HEK293 (cell line): Measurements from ENCODE around the gene ARPC1B.

ENCODE experiments used
- EGR2 ChIP-seq: fragments of 450-650 bp; formaldehyde crosslinking; IDR thresholded peaks from 2 replicates; pipeline ENCODE4 v1.5.1; 2016; ENCODE audit warnings: low read depth, missing biosample characterization, missing genetic modification characterization
- GLIS2 ChIP-seq: fragments of 450-650 bp; formaldehyde crosslinking; IDR thresholded peaks from 2 replicates; pipeline ENCODE4 v1.5.1; 2016; ENCODE audit warnings: missing biosample characterization, missing genetic modification characterization
- KLF10 ChIP-seq: fragments of 450-650 bp; IDR thresholded peaks from 2 replicates; pipeline ENCODE4 v1.5.1; 2018; ENCODE audit warnings: missing biosample characterization, mild to moderate bottlenecking, missing genetic modification characterization
- RBAK ChIP-seq: fragments of 450-650 bp; formaldehyde crosslinking; IDR thresholded peaks from 2 replicates; pipeline ENCODE4 v1.5.1; 2016; ENCODE audit warnings: missing biosample characterization, missing genetic modification characterization
- ZFHX2 ChIP-seq: fragments of 450-650 bp; formaldehyde crosslinking; conservative IDR thresholded peaks from 2 replicates; pipeline ENCODE4 v1.5.1; 2016; ENCODE audit warnings: missing biosample characterization, missing genetic modification characterization
- ZIC2 ChIP-seq: fragments of 450-650 bp; formaldehyde crosslinking; IDR thresholded peaks from 2 replicates; pipeline ENCODE4 v1.5.1; 2016; ENCODE audit warnings: missing biosample characterization, missing genetic modification characterization
- ZNF169 ChIP-seq: fragments of 450-650 bp; formaldehyde crosslinking; IDR thresholded peaks from 2 replicates; pipeline ENCODE4 v1.5.1; 2016; ENCODE audit warnings: missing biosample characterization, missing genetic modification characterization
- ZNF211 ChIP-seq: fragments of 450-650 bp; formaldehyde crosslinking; IDR thresholded peaks from 2 replicates; pipeline ENCODE4 v1.5.1; 2016; ENCODE audit warnings: low read depth, missing biosample characterization, missing genetic modification characterization
- ZNF596 ChIP-seq: fragments of 450-650 bp; IDR thresholded peaks from 2 replicates; pipeline ENCODE4 v1.5.0; 2018; ENCODE audit warnings: missing biosample characterization, mild to moderate bottlenecking, missing genetic modification characterization, moderate library complexity
- ZNF777 ChIP-seq: fragments of 450-650 bp; formaldehyde crosslinking; IDR thresholded peaks from 2 replicates; pipeline ENCODE4 v1.5.1; 2017; ENCODE audit warnings: missing biosample characterization, missing genetic modification characterization, borderline replicate concordance
- ZSCAN23 ChIP-seq: fragments of 450-650 bp; formaldehyde crosslinking; IDR thresholded peaks from 2 replicates; pipeline ENCODE4 v1.5.1; 2016; ENCODE audit warnings: missing biosample characterization, missing genetic modification characterization
- TF ChIP-seq, protein P1 (sequence below): fragments of 450-650 bp; formaldehyde crosslinking; IDR thresholded peaks from 2 replicates; pipeline ENCODE4 v1.5.1; 2016; ENCODE audit warnings: missing biosample characterization, missing genetic modification characterization
- TF ChIP-seq, protein P2 (sequence below): fragments of 450-650 bp; formaldehyde crosslinking; IDR thresholded peaks from 2 replicates; pipeline ENCODE4 v1.5.1; 2016; ENCODE audit warnings: missing biosample characterization, missing genetic modification characterization, low read depth
- TF ChIP-seq, protein P3 (sequence below): fragments of 450-650 bp; formaldehyde crosslinking; IDR thresholded peaks from 2 replicates; pipeline ENCODE4 v1.5.1; 2016; ENCODE audit warnings: missing biosample characterization, missing genetic modification characterization, low read depth
- TF ChIP-seq, protein P4 (sequence below): fragments of 450-650 bp; formaldehyde crosslinking; conservative IDR thresholded peaks from 2 replicates; pipeline ENCODE4 v1.5.1; 2016; ENCODE audit warnings: low read depth, missing biosample characterization, missing genetic modification characterization
- TF ChIP-seq, protein P5 (sequence below): fragments of 450-650 bp; formaldehyde crosslinking; IDR thresholded peaks from 2 replicates; pipeline ENCODE4 v1.5.1; 2016; ENCODE audit warnings: missing biosample characterization, missing genetic modification characterization

ARPC1B gene

DNA sequence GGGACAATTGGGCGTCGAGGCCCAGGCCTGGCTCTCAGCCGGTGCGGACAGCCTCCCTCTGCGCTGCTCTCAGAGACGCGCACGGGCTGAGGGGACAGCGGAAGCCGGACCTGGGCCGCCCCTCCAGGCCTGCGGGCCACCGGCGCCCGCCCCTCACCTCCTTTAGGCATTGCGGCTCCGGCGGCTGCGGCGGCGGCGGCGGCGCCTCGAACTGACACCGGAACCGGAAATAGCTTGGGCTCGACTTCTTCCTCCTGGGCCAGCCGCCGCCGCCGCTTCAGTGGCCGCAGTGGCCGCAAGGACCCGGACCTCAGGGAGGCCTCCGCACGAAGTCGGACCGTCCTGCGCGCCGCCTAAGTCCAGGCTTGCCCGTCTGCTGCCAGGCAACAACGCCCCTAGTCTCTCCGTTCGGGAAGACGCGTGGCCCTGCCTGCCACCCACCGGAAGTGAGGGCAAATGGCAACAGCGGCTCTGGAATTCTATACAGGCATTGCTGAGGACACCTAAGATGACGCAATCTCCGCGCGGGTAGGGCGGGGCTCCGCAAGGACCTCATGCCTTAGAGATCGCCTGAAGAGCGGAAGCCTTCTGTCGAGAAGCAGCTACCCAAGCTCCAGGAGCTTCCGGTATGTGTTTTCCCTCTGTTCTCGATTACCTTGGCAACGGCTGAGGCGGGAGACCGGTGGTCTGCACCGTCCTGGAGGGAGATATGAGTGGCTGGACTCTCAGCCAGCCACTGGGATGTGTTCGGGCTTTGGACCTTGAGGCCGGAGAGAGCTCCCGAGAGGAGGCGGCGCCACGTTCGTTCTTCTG is 34.1 kb downstream of the ARPC1B start, which contains the start of the genes BUD31 and PDAP1 (continued):
- TF ChIP-seq, protein P1, sequence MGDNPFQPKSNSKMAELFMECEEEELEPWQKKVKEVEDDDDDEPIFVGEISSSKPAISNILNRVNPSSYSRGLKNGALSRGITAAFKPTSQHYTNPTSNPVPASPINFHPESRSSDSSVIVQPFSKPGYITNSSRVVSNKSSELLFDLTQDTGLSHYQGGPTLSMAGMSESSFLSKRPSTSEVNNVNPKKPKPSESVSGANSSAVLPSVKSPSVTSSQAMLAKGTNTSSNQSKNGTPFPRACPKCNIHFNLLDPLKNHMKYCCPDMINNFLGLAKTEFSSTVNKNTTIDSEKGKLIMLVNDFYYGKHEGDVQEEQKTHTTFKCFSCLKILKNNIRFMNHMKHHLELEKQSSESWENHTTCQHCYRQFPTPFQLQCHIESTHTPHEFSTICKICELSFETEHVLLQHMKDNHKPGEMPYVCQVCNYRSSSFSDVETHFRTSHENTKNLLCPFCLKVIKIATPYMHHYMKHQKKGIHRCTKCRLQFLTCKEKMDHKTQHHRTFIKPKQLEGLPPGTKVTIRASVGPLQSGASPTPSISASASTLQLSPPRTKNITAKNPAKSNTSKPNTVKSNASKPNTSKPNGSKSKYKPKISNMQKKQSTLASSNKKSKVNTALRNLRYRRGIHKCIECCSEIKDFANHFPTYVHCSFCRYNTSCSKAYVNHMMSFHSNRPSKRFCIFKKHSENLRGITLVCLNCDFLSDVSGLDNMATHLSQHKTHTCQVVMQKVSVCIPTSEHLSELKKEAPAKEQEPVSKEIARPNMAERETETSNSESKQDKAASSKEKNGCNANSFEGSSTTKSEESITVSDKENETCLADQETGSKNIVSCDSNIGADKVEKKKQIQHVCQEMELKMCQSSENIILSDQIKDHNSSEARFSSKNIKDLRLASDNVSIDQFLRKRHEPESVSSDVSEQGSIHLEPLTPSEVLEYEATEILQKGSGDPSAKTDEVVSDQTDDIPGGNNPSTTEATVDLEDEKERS (tag by site-specific recombination) = no peak
- no peak for TF ChIP-seq GLIS2
- TF ChIP-seq ZFHX2 (tag by site-specific recombination) = no peak; the same call in 1 of the 2 replicates
- TF ChIP-seq EGR2 (tag by site-specific recombination) = no peak
- TF ChIP-seq, protein P2, sequence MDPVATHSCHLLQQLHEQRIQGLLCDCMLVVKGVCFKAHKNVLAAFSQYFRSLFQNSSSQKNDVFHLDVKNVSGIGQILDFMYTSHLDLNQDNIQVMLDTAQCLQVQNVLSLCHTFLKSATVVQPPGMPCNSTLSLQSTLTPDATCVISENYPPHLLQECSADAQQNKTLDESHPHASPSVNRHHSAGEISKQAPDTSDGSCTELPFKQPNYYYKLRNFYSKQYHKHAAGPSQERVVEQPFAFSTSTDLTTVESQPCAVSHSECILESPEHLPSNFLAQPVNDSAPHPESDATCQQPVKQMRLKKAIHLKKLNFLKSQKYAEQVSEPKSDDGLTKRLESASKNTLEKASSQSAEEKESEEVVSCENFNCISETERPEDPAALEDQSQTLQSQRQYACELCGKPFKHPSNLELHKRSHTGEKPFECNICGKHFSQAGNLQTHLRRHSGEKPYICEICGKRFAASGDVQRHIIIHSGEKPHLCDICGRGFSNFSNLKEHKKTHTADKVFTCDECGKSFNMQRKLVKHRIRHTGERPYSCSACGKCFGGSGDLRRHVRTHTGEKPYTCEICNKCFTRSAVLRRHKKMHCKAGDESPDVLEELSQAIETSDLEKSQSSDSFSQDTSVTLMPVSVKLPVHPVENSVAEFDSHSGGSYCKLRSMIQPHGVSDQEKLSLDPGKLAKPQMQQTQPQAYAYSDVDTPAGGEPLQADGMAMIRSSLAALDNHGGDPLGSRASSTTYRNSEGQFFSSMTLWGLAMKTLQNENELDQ (tag by site-specific recombination) = no peak
- TF ChIP-seq ZSCAN23 (tag by site-specific recombination) = peak; percentile 79
- no peak for TF ChIP-seq ZNF169 (tag by site-specific recombination)
- TF ChIP-seq, protein P3, sequence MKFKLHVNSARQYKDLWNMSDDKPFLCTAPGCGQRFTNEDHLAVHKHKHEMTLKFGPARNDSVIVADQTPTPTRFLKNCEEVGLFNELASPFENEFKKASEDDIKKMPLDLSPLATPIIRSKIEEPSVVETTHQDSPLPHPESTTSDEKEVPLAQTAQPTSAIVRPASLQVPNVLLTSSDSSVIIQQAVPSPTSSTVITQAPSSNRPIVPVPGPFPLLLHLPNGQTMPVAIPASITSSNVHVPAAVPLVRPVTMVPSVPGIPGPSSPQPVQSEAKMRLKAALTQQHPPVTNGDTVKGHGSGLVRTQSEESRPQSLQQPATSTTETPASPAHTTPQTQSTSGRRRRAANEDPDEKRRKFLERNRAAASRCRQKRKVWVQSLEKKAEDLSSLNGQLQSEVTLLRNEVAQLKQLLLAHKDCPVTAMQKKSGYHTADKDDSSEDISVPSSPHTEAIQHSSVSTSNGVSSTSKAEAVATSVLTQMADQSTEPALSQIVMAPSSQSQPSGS (tag by site-specific recombination) = peak; percentile 96
- TF ChIP-seq ZIC2 (tag by site-specific recombination) = peak; percentile 51; the same call in 1 of the 2 replicates
- no peak for TF ChIP-seq RBAK (tag by site-specific recombination)
- peak; percentile 77 for TF ChIP-seq KLF10 (tag by site-specific recombination)
- TF ChIP-seq ZNF211 (tag by site-specific recombination) = no peak
- no peak for TF ChIP-seq ZNF777 (tag by site-specific recombination)
- TF ChIP-seq, protein P4, sequence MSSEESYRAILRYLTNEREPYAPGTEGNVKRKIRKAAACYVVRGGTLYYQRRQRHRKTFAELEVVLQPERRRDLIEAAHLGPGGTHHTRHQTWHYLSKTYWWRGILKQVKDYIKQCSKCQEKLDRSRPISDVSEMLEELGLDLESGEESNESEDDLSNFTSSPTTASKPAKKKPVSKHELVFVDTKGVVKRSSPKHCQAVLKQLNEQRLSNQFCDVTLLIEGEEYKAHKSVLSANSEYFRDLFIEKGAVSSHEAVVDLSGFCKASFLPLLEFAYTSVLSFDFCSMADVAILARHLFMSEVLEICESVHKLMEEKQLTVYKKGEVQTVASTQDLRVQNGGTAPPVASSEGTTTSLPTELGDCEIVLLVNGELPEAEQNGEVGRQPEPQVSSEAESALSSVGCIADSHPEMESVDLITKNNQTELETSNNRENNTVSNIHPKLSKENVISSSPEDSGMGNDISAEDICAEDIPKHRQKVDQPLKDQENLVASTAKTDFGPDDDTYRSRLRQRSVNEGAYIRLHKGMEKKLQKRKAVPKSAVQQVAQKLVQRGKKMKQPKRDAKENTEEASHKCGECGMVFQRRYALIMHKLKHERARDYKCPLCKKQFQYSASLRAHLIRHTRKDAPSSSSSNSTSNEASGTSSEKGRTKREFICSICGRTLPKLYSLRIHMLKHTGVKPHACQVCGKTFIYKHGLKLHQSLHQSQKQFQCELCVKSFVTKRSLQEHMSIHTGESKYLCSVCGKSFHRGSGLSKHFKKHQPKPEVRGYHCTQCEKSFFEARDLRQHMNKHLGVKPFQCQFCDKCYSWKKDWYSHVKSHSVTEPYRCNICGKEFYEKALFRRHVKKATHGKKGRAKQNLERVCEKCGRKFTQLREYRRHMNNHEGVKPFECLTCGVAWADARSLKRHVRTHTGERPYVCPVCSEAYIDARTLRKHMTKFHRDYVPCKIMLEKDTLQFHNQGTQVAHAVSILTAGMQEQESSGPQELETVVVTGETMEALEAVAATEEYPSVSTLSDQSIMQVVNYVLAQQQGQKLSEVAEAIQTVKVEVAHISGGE (tag by site-specific recombination) = peak; percentile 95
- no peak for TF ChIP-seq ZNF596 (tag by site-specific recombination)
- TF ChIP-seq, protein P5, sequence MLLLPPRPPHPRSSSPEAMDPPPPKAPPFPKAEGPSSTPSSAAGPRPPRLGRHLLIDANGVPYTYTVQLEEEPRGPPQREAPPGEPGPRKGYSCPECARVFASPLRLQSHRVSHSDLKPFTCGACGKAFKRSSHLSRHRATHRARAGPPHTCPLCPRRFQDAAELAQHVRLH (tag by site-specific recombination) = peak; percentile 72; the same call in 1 of the 2 replicates
